Esophagus squamous epithelium (tissue), 4 donors: ENCODE results near the gene OGFR.

Experiments
- POLR2A ChIP-seq, 4 donors: fragments of 450-650 bp; IDR thresholded peaks; one replicate each; pipeline ENCODE4 v1.6.1; 2017; ENCODE audit warnings: antibody characterized with exemption in 4 of 4, mild to moderate bottlenecking in 4 of 4, moderate library complexity in 3 of 4
- TF ChIP-seq, protein P1 (sequence below), 6 experiments: fragments of 450-650 bp in 4 of 6; fragments of 200-600 bp in 2 of 6; sonication (generic) in 2 of 6; IDR thresholded peaks; one replicate each; pipeline ENCODE4 v1.5.1; 2016 to 2019; ENCODE audit warnings: antibody characterized with exemption in 6 of 6, mild to moderate bottlenecking in 4 of 6, moderate library complexity in 4 of 6

DNA sequence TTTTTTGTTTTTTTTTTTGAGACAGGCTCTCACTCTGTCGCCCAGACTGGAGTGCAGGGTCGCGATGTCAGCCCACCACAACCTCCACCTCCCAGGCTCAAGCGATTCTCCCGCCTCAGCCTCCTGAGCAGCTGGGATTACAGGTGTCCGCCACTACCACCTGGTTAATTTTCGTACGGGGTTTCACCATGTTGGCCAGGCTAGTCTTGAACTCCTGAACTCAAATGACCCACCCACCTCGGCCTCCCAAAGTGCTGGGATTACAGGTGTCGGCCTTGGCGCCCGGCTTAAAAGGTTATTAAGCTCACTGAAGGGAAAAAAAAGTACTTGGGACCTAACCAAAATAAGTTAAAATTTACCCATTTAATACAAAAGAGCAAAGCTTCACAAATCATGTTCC lies 55.1 kb downstream of the OGFR start:
- TF ChIP-seq, protein P1, sequence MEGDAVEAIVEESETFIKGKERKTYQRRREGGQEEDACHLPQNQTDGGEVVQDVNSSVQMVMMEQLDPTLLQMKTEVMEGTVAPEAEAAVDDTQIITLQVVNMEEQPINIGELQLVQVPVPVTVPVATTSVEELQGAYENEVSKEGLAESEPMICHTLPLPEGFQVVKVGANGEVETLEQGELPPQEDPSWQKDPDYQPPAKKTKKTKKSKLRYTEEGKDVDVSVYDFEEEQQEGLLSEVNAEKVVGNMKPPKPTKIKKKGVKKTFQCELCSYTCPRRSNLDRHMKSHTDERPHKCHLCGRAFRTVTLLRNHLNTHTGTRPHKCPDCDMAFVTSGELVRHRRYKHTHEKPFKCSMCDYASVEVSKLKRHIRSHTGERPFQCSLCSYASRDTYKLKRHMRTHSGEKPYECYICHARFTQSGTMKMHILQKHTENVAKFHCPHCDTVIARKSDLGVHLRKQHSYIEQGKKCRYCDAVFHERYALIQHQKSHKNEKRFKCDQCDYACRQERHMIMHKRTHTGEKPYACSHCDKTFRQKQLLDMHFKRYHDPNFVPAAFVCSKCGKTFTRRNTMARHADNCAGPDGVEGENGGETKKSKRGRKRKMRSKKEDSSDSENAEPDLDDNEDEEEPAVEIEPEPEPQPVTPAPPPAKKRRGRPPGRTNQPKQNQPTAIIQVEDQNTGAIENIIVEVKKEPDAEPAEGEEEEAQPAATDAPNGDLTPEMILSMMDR (IDR thresholded peaks at IDR 0.05) = no peak
- no peak for TF ChIP-seq POLR2A (IDR thresholded peaks at IDR 0.05)
